PC-9 (cell line): ENCODE measurements around the gene MPND. TPM values are rescaled to one million over a fixed set of nuclear protein-coding genes. Genes with fewer than 3 reads are reported as not detected.

Experiments
- BruUV-seq: library from RNA; stranded (reverse); fragments of 400-500 nt; replicated peaks from 2 replicates; lab custom pipeline; 2021; lab: Mats Ljungman, UMichigan
- CTCF ChIA-PET: fragments of 300-600 bp; sonication (Branson Sonifier 250); formaldehyde crosslinking; loops from one replicate; lab custom pipeline; 2022; ENCODE audit warnings: antibody characterized with exemption; lab: Charles Lee
- POLR2A ChIA-PET: fragments of 300-600 bp; sonication (Branson Sonifier 250); formaldehyde crosslinking; loops from one replicate; lab custom pipeline; 2022; ENCODE audit warnings: antibody characterized with exemption; ENCODE audit not compliant: unreplicated experiment; lab: Charles Lee
- DNase-seq, 2 experiments: peaks; one replicate each; pipeline versions ENCODE4 v3.0.0 to v3.0.0-alpha.2; 2015 to 2022; ENCODE audit warnings: mixed read lengths in 1 of 2
- H2AFZ ChIP-seq: fragments of 200-600 bp; sonication (generic); 2 replicates; pipeline ENCODE4 v1.8.1; 2017; ENCODE audit warnings: antibody characterized with exemption
- H3F3A ChIP-seq: fragments of 200-600 bp; sonication (generic); 2 replicates; pipeline ENCODE4 v1.8.1; 2017; ENCODE audit warnings: antibody characterized with exemption, mild to moderate bottlenecking, low read depth; ENCODE audit not compliant: insufficient read depth
- H3K27ac ChIP-seq: fragments of 200-600 bp; sonication (generic); 2 replicates; pipeline ENCODE4 v1.6.1; 2016; ENCODE audit warnings: mixed run types
- H3K27me3 ChIP-seq: fragments of 200-600 bp; sonication (generic); 2 replicates; pipeline ENCODE4 v1.6.1; 2016; ENCODE audit warnings: low read depth, mixed run types; ENCODE audit not compliant: insufficient read depth
- H3K36me3 ChIP-seq: fragments of 200-600 bp; sonication (generic); 2 replicates; pipeline ENCODE4 v1.6.1; 2016; ENCODE audit warnings: low read depth, mixed run types
- H3K4me1 ChIP-seq: fragments of 200-600 bp; sonication (generic); replicated peaks from 2 replicates; pipeline ENCODE4 v1.6.1; 2016; ENCODE audit warnings: mixed run types; ENCODE audit not compliant: insufficient read depth
- H3K4me2 ChIP-seq: fragments of 200-600 bp; sonication (generic); 2 replicates; pipeline ENCODE4 v1.6.1; 2017; ENCODE audit warnings: mixed run types
- H3K4me3 ChIP-seq: fragments of 200-600 bp; sonication (generic); 2 replicates; pipeline ENCODE4 v1.6.1; 2016; ENCODE audit warnings: mixed run types
- H3K79me2 ChIP-seq: fragments of 200-600 bp; sonication (generic); 2 replicates; pipeline ENCODE4 v1.6.1; 2017; ENCODE audit warnings: low read depth, mixed run types
- H3K9me2 ChIP-seq: fragments of 200-600 bp; sonication (generic); 2 replicates; pipeline ENCODE4 v1.8.1; 2017; ENCODE audit warnings: mild to moderate bottlenecking; ENCODE audit not compliant: insufficient read depth
- H3K9me3 ChIP-seq: fragments of 200-600 bp; sonication (generic); 2 replicates; pipeline ENCODE4 v1.8.1; 2016; ENCODE audit warnings: low read depth; ENCODE audit not compliant: insufficient read depth
- H4K20me1 ChIP-seq: fragments of 200-600 bp; sonication (generic); 2 replicates; pipeline ENCODE4 v1.8.1; 2017; ENCODE audit not compliant: insufficient read depth
- EZH2 ChIP-seq: fragments of 200-600 bp; sonication (generic); IDR thresholded peaks from 2 replicates; pipeline ENCODE4 v1.8.0; 2017; ENCODE audit warnings: antibody characterized with exemption, low read depth
- intact Hi-C: fragments of 100-400 bp; cut with micrococcal nuclease; formaldehyde crosslinking; loops from one replicate; pipeline ENCODE4 v1.10.0; 2022; ENCODE audit not compliant: unreplicated experiment
- total RNA-seq: library from RNA; stranded (reverse); gene quantifications from 2 replicates; pipeline ENCODE4 v1.2.3, GENCODE V29; 2021
- TF ChIP-seq, protein P1 (sequence below): fragments of 200-600 bp; sonication (generic); conservative IDR thresholded peaks from 2 replicates; pipeline ENCODE4 v1.6.1; 2017; ENCODE audit warnings: mixed run types, antibody characterized with exemption, mild to moderate bottlenecking, moderate library complexity

MPND gene
- total RNA-seq, 1 experiment from 2014 or later, result 12.6 TPM

DNA sequence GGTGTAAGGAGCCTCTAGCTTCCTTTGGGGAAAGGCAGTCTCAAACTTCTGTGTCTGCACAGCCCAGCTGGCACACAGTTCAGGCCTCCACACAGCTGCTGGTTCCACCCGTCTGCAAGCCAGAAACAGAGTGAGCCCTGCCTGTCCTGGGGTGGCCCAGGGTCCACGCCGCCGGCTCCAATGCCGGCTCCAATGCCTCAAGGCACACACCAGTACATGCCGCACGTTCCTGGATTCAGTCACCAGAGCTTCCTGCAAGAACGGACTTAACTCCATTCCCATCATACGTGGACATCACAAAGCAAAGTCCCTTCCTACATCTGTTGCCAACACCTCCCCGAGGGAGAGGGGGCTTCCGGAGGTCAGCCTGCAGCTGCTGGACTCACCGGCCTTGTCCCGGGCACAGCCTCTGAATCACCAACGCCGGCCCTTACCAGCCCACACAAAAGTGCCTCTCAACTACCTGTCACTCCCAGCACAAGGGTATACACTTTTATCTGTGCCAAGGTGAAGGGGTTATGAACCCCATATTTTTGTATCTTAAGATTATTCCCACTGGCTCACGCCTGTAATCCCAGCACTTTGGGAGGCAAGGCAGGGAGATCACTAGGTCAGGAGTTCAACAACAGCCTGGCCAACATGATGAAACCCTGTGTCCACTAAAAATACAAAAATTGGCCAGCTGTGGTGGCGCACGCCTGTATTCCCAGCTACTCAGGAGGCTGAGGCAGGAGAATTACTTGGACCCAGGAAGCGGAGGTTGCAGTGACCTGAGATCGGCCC, 48.5 kb downstream of the MPND start:
- Histone ChIP-seq H3K27ac (no peak overlapping the region), H3K9me3 (no peaks in the 10 kb centered on the region), H3K4me3 (no peak overlapping the region), H3K27me3 (no peaks in the 10 kb centered on the region), H3K36me3 (no peaks in the 10 kb centered on the region), H3K4me2 (no peak overlapping the region), H3F3A (peaks cover 15% of the 10 kb centered on the region; the same call in 1 of the 2 replicates), H3K79me2 (peaks cover 25% of the 10 kb centered on the region), H3K9me2 (no peaks in the 10 kb centered on the region), H3K4me1 (peaks cover 16% of the 10 kb centered on the region), H2AFZ (no peak overlapping the region), H4K20me1 (peaks cover 12% of the 10 kb centered on the region)
- no TSS peak for BruUV-seq
- TF ChIP-seq, protein P1, sequence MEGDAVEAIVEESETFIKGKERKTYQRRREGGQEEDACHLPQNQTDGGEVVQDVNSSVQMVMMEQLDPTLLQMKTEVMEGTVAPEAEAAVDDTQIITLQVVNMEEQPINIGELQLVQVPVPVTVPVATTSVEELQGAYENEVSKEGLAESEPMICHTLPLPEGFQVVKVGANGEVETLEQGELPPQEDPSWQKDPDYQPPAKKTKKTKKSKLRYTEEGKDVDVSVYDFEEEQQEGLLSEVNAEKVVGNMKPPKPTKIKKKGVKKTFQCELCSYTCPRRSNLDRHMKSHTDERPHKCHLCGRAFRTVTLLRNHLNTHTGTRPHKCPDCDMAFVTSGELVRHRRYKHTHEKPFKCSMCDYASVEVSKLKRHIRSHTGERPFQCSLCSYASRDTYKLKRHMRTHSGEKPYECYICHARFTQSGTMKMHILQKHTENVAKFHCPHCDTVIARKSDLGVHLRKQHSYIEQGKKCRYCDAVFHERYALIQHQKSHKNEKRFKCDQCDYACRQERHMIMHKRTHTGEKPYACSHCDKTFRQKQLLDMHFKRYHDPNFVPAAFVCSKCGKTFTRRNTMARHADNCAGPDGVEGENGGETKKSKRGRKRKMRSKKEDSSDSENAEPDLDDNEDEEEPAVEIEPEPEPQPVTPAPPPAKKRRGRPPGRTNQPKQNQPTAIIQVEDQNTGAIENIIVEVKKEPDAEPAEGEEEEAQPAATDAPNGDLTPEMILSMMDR, result no peak
- TF ChIP-seq EZH2, result no peak
- intact Hi-C loops, result no loop called here
- no peak for DNase-seq
- ChIA-PET CTCF (no interaction called here), POLR2A (no interaction called here)

DNA sequence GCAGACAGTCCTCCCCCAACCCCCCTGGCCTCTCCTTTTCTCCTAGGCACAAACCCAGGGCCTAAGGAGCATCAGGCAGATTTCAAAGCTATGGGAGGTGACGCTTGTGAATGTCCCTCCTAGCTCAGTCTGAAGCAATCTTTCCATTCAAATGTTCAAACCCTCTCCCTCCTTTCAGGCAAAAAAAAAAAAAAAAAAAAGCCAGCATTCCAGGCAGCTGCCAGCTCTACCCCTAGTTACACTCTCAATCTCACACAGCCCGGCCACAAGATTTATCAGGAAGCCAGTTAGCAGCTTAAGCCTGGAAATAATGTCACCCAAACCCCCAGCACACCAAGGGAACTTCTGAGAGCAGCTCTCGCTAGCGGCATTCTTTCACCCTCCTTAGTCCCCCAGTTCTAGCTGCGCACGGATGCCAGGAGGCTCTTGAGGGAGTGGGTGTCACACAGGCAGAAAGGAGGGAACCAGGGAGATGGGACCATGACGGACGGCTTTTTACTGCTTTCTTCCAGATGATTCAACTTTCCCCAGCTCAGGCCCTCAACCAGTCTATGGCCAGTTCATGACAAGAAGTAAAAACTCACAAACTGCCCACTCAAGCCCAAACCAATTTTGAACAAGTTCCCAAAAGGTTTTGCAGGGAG, 50.7 kb downstream of the MPND start:
- no peak overlapping the region for H3K27ac ChIP-seq
- no peaks in the 10 kb centered on the region for H3K36me3 ChIP-seq
- no peak overlapping the region for H3K4me2 ChIP-seq
- peaks cover under 1% of the 10 kb centered on the region; the same call in 1 of the 2 replicates for H3F3A ChIP-seq
- intact Hi-C loops, result no loop called here
- H3K4me1 ChIP-seq, result peaks cover 6% of the 10 kb centered on the region
- H3K79me2 ChIP-seq, result peaks cover 40% of the 10 kb centered on the region
- no peaks in the 10 kb centered on the region for H3K9me3 ChIP-seq
- ChIA-PET POLR2A (no interaction called here), CTCF (interaction anchor here (0.5 to 0.6 kb wide), 2 partner anchors 12 to 235 kb away, joined by 3 to 4 read pairs; no protein-coding TSS in a partner anchor)
- TF ChIP-seq, protein P1, result no peak
- TF ChIP-seq EZH2, result no peak
- BruUV-seq, result no TSS peak
- no peaks in the 10 kb centered on the region for H3K9me2 ChIP-seq
- no peak overlapping the region for H2AFZ ChIP-seq
- no peaks in the 10 kb centered on the region for H3K27me3 ChIP-seq
- peaks cover 10% of the 10 kb centered on the region for H4K20me1 ChIP-seq
- no peak for DNase-seq
- no peak overlapping the region for H3K4me3 ChIP-seq

DNA sequence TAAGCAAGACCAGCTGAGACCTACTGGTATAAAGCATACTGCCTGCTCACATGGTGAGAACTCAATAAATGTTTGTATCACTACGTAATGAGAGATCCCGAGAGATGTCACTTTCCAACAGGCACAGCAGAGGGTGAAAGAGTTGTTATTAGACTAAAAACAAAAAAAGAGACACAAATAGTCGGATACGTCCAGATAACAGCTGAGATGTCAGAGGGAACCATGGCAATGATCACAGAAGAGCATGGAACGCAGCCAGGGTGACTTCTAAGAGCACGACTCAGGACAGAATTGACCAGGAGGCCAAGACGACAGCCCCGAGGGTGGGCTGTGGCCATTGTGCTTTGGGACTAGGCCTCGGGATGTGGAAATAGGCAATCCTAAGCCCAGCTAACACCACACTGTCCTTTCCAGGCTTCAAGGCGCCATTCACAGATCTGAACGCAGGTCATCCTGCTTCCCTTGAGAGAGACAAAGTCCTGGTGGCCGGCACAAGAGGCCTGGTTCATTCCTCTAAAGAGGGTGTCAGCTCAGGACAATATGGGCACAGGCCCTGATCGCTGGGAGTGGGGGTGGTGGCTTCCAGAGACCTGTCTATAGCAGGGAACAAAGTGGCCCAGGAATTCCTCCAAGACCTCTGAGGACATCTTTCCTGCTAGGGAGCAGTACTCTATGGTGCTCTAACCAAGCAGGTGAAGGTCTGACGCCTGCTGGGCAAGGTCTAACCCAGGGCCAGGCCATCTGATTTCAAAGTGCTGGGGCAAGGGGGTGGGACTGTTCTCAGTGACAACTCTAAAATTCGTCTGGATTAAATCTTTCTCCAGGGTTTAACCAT, 53.8 kb downstream of the MPND start:
- peaks cover 9% of the 10 kb centered on the region for H3K4me1 ChIP-seq
- no peak overlapping the region for H3K4me2 ChIP-seq
- no peaks in the 10 kb centered on the region for H3K9me2 ChIP-seq
- H3K4me3 ChIP-seq, result no peak overlapping the region
- no TSS peak for BruUV-seq
- DNase-seq, result no peak
- POLR2A ChIA-PET, result no interaction called here
- H3K27ac ChIP-seq, result no peak overlapping the region
- TF ChIP-seq, protein P1, result no peak
- TF ChIP-seq EZH2, result no peak
- no peaks in the 10 kb centered on the region for H3K36me3 ChIP-seq
- H2AFZ ChIP-seq, result no peak overlapping the region
- H4K20me1 ChIP-seq, result peaks cover 8% of the 10 kb centered on the region
- intact Hi-C loops, result no loop called here
- CTCF ChIA-PET, result no interaction called here
- H3K9me3 ChIP-seq, result no peaks in the 10 kb centered on the region
- no peaks in the 10 kb centered on the region for H3K27me3 ChIP-seq
- H3F3A ChIP-seq, result 0 out of 2 replicates have a peak, but pooled peaks cover 6% of the 10 kb centered on the region
- peaks cover 48% of the 10 kb centered on the region for H3K79me2 ChIP-seq
